ENCODE data around the gene PARP9. TPM values are rescaled to one million over a fixed set of nuclear protein-coding genes. Genes with fewer than 3 reads are reported as not detected.

PARP9 gene
- total RNA-seq, 2 experiments from 2014 or later, result 0.57 to 1.4 TPM

- no peaks in the 10 kb centered on the region for H3K9me3 ChIP-seq (ENCODE audit: low read length)
- BruUV-seq (replicated peaks), result no TSS peak
- no peaks in the 10 kb centered on the region for H3K9me2 ChIP-seq (ENCODE audit: insufficient read depth, low read length)
- H4K20me1 ChIP-seq (ENCODE audit: insufficient read depth, low read length), result no peaks in the 10 kb centered on the region
- ChIA-PET CTCF (ENCODE audit: unreplicated experiment) (no interaction called here), POLR2A (no interaction called here)
- H2AFZ ChIP-seq (ENCODE audit: low read length), result no peak overlapping the region
- no peaks in the 10 kb centered on the region for H3K4me1 ChIP-seq (ENCODE audit: insufficient read depth, low read length, poor library complexity, severe bottlenecking)
- no peak overlapping the region for H3K4me3 ChIP-seq (ENCODE audit: low read depth, low read length, poor library complexity, severe bottlenecking)
- no peak for DNase-seq (ENCODE audit: low spot score)
- TF ChIP-seq EZH2phosphoT487 (IDR thresholded peaks at IDR 0.05; ENCODE audit: borderline replicate concordance, low read depth, low read length) (no peak), CTCF (conservative IDR thresholded peaks at IDR 0.05; ENCODE audit: low read length) (no peak)
- no peaks in the 10 kb centered on the region for H3K36me3 ChIP-seq (ENCODE audit: insufficient read depth, low read length)
- intact Hi-C loops (cut with micrococcal nuclease; ENCODE audit: unreplicated experiment), result no loop called here
- H3K79me2 ChIP-seq (ENCODE audit: insufficient read depth, low read depth, low read length), result no peaks in the 10 kb centered on the region
- H3K4me2 ChIP-seq (ENCODE audit: low read length), result no peak overlapping the region
- H3K27ac ChIP-seq (ENCODE audit: low read depth, low read length, poor library complexity, severe bottlenecking), result no peak overlapping the region
Observed at GRCh38 chr3:122533480-122533879, 30.6 kb downstream of the PARP9 start.

GRCh38 chr3:122530164-122530563 is 33.9 kb downstream of the PARP9 start:
- H3K27ac ChIP-seq (ENCODE audit: low read depth, low read length, poor library complexity, severe bottlenecking), result no peak overlapping the region
- POLR2A ChIA-PET, result no interaction called here
- H3K9me3 ChIP-seq (ENCODE audit: low read length), result no peaks in the 10 kb centered on the region
- H3K4me3 ChIP-seq (ENCODE audit: low read depth, low read length, poor library complexity, severe bottlenecking), result no peak overlapping the region
- CTCF ChIA-PET (ENCODE audit: unreplicated experiment), result no interaction called here
- intact Hi-C loops (cut with micrococcal nuclease; ENCODE audit: unreplicated experiment), result no loop called here
- no peak for TF ChIP-seq CTCF (conservative IDR thresholded peaks at IDR 0.05; ENCODE audit: low read length)
- TF ChIP-seq EZH2phosphoT487 (IDR thresholded peaks at IDR 0.05; ENCODE audit: borderline replicate concordance, low read depth, low read length), result no peak
- no peak overlapping the region for H3K4me2 ChIP-seq (ENCODE audit: low read length)
- H4K20me1 ChIP-seq (ENCODE audit: insufficient read depth, low read length), result no peaks in the 10 kb centered on the region
- H3K9me2 ChIP-seq (ENCODE audit: insufficient read depth, low read length), result no peaks in the 10 kb centered on the region
- no TSS peak for BruUV-seq (replicated peaks)
- no peaks in the 10 kb centered on the region for H3K4me1 ChIP-seq (ENCODE audit: insufficient read depth, low read length, poor library complexity, severe bottlenecking)
- no peak overlapping the region for H2AFZ ChIP-seq (ENCODE audit: low read length)
- H3K36me3 ChIP-seq (ENCODE audit: insufficient read depth, low read length), result no peaks in the 10 kb centered on the region
- no peak for DNase-seq (ENCODE audit: low spot score)
- no peaks in the 10 kb centered on the region for H3K79me2 ChIP-seq (ENCODE audit: insufficient read depth, low read depth, low read length)

GRCh38 chr3:122523317-122523716 is 40.8 kb downstream of the PARP9 start:
- ChIA-PET POLR2A (interaction anchor here (1.5 kb wide), 1 partner anchor 23 kb away, joined by 4 read pairs; no protein-coding TSS in a partner anchor), CTCF (ENCODE audit: unreplicated experiment) (no interaction called here)
- Histone ChIP-seq H3K4me2 (ENCODE audit: low read length) (no peak overlapping the region), H3K27ac (ENCODE audit: low read depth, low read length, poor library complexity, severe bottlenecking) (no peak overlapping the region), H3K79me2 (ENCODE audit: insufficient read depth, low read depth, low read length) (no peaks in the 10 kb centered on the region), H2AFZ (ENCODE audit: low read length) (no peak overlapping the region), H3K36me3 (ENCODE audit: insufficient read depth, low read length) (no peaks in the 10 kb centered on the region), H3K4me3 (ENCODE audit: low read depth, low read length, poor library complexity, severe bottlenecking) (no peak overlapping the region), H4K20me1 (ENCODE audit: insufficient read depth, low read length) (no peaks in the 10 kb centered on the region), H3K9me3 (ENCODE audit: low read length) (no peaks in the 10 kb centered on the region), H3K9me2 (ENCODE audit: insufficient read depth, low read length) (no peaks in the 10 kb centered on the region), H3K4me1 (ENCODE audit: insufficient read depth, low read length, poor library complexity, severe bottlenecking) (no peaks in the 10 kb centered on the region)
- TF ChIP-seq CTCF (conservative IDR thresholded peaks at IDR 0.05; ENCODE audit: low read length), result no peak
- TF ChIP-seq EZH2phosphoT487 (IDR thresholded peaks at IDR 0.05; ENCODE audit: borderline replicate concordance, low read depth, low read length), result no peak
- DNase-seq (ENCODE audit: low spot score), result no peak
- intact Hi-C loops (cut with micrococcal nuclease; ENCODE audit: unreplicated experiment), result no loop called here
- no TSS peak for BruUV-seq (replicated peaks)

Data from OCI-LY7 (cell line).